Measurements from ENCODE around the gene PAX9. TPM values are rescaled to one million over a fixed set of nuclear protein-coding genes. Genes with fewer than 3 reads are reported as not detected.

The PAX9 gene
- total RNA-seq, 2 donors from 2014 or later, result 4.9 to 11.1 TPM

DNA sequence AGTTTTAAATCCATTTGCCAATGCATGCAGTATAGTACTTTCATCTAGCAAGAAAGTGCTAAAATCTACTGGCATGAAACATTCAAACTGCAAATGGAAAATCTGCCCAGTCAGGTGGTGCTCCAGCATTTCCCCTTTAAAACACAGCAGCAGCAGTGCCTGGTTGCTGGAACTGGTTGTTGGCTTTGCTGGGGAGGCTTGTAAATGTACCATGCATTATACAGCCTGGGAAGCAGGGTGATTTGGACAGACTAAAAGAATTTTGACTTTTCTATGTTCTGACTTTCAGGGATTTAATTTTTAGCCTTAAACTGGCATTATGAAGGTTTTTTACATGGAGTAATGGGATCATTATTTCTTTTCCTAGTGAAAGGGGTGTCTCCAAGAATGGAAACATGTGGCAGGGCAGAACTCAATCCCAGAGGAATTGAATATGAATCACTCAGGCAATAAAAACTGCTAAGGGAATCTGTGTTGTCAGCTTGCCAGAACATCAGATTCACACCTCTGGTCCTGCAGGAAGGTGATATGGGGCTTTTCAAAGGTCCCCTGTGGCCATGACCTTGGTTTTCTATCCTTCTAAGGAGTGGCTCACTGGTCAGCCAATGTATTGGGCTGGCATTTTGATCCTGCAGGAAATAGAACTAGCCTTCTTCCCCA is 9.0 kb upstream of the PAX9 start:
- intact Hi-C loops (cut with DNase I), result no loop called here
- Histone ChIP-seq H3K27me3 (replicated peaks; ENCODE audit: insufficient read depth) (no peaks in the 10 kb centered on the region), H3K4me1 (replicated peaks) (no peaks in the 10 kb centered on the region), H3K36me3 (no peaks in the 10 kb centered on the region), H3K27ac (no peak overlapping the region), H3K9me3 (no peaks in the 10 kb centered on the region), H3K4me3 (no peak overlapping the region)
- DNase-seq (ENCODE audit: low spot score), result no peak
- TF ChIP-seq POLR2A (IDR thresholded peaks at IDR 0.05) (no peak), POLR2AphosphoS5 (IDR thresholded peaks at IDR 0.05) (no peak)
- TF ChIP-seq, protein P1, sequence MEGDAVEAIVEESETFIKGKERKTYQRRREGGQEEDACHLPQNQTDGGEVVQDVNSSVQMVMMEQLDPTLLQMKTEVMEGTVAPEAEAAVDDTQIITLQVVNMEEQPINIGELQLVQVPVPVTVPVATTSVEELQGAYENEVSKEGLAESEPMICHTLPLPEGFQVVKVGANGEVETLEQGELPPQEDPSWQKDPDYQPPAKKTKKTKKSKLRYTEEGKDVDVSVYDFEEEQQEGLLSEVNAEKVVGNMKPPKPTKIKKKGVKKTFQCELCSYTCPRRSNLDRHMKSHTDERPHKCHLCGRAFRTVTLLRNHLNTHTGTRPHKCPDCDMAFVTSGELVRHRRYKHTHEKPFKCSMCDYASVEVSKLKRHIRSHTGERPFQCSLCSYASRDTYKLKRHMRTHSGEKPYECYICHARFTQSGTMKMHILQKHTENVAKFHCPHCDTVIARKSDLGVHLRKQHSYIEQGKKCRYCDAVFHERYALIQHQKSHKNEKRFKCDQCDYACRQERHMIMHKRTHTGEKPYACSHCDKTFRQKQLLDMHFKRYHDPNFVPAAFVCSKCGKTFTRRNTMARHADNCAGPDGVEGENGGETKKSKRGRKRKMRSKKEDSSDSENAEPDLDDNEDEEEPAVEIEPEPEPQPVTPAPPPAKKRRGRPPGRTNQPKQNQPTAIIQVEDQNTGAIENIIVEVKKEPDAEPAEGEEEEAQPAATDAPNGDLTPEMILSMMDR (IDR thresholded peaks at IDR 0.05), result no peak

DNA sequence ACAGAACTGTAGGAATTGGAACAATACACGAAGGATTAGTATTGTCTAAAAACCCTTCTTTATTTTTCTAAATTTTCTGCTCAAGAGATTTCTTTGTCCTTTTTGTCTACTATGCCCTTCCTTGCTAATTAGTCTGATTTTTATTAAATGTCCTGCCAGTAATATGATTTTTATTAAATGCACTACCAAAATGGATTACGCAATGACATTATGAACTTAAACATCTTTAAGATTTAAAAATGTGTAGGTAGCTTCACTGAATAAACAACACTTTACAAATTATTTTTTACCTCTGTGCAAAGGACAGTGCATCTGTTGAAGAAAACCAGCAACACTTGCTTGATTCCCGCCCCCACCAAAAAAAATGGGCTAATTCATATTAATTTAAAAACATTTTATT is 8.2 kb upstream of the PAX9 start:
- Histone ChIP-seq H3K27me3 (replicated peaks; ENCODE audit: insufficient read depth) (no peaks in the 10 kb centered on the region), H3K27ac (no peak overlapping the region), H3K9me3 (no peaks in the 10 kb centered on the region), H3K36me3 (no peaks in the 10 kb centered on the region), H3K4me3 (no peak overlapping the region), H3K4me1 (replicated peaks) (no peaks in the 10 kb centered on the region)
- intact Hi-C loops (cut with DNase I), result no loop called here
- WGBS, result 56% methylated on average over 3 of the region's 3 CpGs
- TF ChIP-seq POLR2AphosphoS5 (IDR thresholded peaks at IDR 0.05), result no peak
- TF ChIP-seq POLR2A (IDR thresholded peaks at IDR 0.05), result no peak
- DNase-seq (ENCODE audit: low spot score), result no peak

DNA sequence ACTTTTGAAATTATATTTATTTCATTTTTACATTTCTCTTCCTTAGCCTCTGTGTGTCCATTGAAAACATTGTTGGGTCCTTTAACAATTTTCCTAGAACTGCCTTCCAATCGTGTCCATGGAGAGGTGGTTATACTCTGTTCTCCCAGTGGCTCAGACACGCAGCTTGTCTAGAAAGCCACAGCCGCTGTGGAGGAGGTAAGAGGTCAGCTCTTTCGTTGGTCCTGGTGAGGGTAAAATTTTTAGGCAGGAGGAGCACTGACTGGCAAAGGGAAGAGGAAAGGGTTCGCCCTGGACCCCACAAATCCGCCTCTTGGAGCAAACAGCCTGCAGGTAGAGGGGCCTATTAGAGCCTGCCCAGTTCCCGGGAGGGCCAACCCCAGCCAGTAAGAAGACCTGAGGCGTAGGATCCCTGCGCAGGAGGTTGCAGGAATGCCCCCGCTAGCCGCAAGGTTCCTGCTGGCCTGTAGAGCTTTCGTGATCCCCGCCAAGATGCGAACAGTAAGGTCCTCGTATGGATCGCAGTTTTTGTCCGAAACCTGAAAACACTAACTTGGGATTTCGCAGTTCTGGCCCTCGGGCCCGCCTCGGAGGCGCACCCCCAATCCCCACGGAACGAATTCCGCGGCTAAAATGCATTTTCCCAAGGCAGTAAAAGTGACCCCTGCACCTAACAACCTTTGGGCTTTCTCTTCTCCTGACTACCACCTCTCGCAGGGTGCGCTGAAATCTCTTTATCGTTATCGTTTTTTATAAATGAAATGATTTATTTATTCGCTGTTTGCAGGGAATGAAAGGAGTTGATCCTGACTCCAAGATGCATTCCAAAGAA is 7.5 kb upstream of the PAX9 start:
- Histone ChIP-seq H3K4me3 (no peak overlapping the region), H3K27me3 (replicated peaks; ENCODE audit: insufficient read depth) (no peaks in the 10 kb centered on the region), H3K36me3 (no peaks in the 10 kb centered on the region), H3K4me1 (replicated peaks) (no peaks in the 10 kb centered on the region), H3K27ac (no peak overlapping the region), H3K9me3 (no peaks in the 10 kb centered on the region)
- TF ChIP-seq POLR2A (IDR thresholded peaks at IDR 0.05) (no peak), POLR2AphosphoS5 (IDR thresholded peaks at IDR 0.05) (no peak)
- TF ChIP-seq, protein P1 (IDR thresholded peaks at IDR 0.05), result no peak
- WGBS, result 51% methylated on average over 31 of the region's 31 CpGs
- DNase-seq (ENCODE audit: low spot score), result no peak
- intact Hi-C loops (cut with DNase I), result no loop called here

DNA sequence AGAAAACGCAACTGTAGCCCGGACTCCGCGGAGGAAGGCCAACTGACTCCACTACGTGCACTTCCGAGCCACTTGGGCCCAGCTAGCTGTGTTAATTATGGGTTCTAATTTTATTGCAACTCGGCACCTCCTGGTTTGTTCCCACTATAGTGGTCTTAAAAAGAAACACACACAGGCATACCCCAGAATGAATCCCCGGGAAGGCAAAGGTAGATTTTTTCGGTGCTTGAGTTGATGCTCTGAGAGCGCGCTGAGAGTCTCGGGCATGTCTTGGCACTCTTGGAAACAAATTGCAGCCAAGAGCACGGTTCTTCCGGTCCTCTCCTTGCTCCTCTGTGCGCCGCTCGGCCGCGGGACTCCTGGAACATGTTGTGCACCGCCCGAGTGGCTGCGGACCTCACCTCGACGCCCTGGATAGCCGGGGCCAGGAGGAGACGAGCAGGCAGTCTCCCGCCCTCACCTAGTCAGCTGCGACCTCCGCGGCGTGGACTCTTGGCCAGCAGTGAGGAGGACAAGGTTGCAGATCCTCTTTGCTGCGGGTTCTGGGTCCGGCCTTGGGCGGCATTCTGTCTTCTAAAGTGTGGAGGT is 6.8 kb upstream of the PAX9 start:
- WGBS, result 55% methylated on average over 20 of the region's 34 CpGs
- DNase-seq (ENCODE audit: low spot score), result no peak
- H3K9me3 ChIP-seq, result no peaks in the 10 kb centered on the region
- H3K27me3 ChIP-seq (replicated peaks; ENCODE audit: insufficient read depth), result no peaks in the 10 kb centered on the region
- no peaks in the 10 kb centered on the region for H3K36me3 ChIP-seq
- intact Hi-C loops (cut with DNase I), result no loop called here
- no peak overlapping the region for H3K4me3 ChIP-seq
- no peak overlapping the region for H3K27ac ChIP-seq
- no peaks in the 10 kb centered on the region for H3K4me1 ChIP-seq (replicated peaks)
- TF ChIP-seq, protein P1 (IDR thresholded peaks at IDR 0.05), result no peak
- TF ChIP-seq POLR2A (IDR thresholded peaks at IDR 0.05) (no peak), POLR2AphosphoS5 (IDR thresholded peaks at IDR 0.05) (no peak)

DNA sequence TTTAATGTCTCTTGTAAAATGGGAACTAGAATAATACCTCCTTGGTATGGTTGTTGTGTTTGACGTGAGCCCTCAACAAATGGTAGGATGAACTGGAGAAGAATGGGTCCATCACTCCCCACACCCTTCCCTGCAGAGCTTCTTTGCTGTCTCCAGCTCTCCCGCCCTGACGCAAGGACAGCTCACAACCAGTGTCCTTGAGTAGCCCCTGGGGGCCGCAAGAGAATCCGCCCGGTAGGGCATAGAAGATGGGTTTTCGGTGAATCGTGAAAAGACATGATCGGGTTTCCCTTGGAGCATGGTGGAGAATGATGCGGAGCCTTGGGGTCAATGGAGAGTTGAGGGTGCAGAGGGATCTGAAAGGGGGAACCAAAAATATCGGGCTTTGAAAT is 6.1 kb upstream of the PAX9 start:
- H3K27me3 ChIP-seq (replicated peaks; ENCODE audit: insufficient read depth), result no peaks in the 10 kb centered on the region
- H3K9me3 ChIP-seq, result no peaks in the 10 kb centered on the region
- H3K4me1 ChIP-seq (replicated peaks), result no peaks in the 10 kb centered on the region
- H3K4me3 ChIP-seq, result no peak overlapping the region
- H3K27ac ChIP-seq, result no peak overlapping the region
- 45% methylated on average over 11 of the region's 11 CpGs for WGBS
- no peak for DNase-seq (ENCODE audit: low spot score)
- intact Hi-C loops (cut with DNase I), result no loop called here
- no peaks in the 10 kb centered on the region for H3K36me3 ChIP-seq
- no peak for TF ChIP-seq POLR2AphosphoS5 (IDR thresholded peaks at IDR 0.05)
- TF ChIP-seq, protein P1 (IDR thresholded peaks at IDR 0.05), result no peak
- TF ChIP-seq POLR2A (IDR thresholded peaks at IDR 0.05), result no peak
